ENCODE results near the gene KRT85. TPM values are rescaled to one million over a fixed set of nuclear protein-coding genes. Genes with fewer than 3 reads are reported as not detected.
"Not testable (repeated sequence)": the region's sequence is repeated elsewhere in the genome, so short reads cannot be mapped to it uniquely, and the experiment has no call there.

The KRT85 gene
- not detected in 2 replicates for total RNA-seq (2014; rRNA removed; shearing (Covaris generic))
- not detected in 2 replicates for polyA plus RNA-seq (2014; cell fraction: nucleus; rRNA removed)

DNA sequence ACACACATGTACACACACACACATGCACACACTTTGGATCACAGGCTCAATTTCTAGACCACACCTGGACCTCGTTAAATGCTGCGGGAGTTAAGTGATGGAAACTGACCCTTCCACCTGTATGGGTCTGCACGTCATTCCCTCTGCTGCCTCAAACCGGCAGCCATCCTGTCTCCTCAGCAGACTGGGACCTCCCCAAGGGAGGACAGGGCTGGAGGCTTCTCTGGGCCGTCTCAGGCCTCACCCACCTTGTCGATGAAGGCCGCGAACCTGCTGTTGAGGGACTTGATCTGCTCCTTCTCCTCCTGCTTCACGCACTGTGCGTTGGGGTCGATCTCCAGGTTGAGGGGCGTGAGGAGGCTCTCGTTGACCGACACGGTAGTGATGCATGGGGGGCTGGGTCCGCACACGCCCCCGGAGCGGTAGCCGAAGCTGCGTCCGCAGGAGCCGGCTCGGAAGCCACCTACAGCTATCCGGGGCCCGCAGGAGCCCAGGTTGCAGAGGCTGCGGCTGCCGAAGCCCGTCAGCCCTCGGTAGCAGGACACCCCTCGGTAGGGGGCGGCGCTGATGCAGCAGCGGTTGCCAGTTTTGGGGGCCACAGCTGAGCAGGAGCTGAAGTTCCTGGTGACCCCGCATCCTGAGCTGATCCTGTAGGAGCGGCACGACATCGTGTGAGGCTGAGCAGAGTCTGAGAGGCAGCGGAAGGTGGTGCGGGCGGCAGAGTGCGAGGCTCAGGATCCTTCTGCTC is at the start of gene KRT85:
Gene KRT85 (minus strand): TSS at position 744 of the 748 bp plus-strand sequence. CDS start 76 bp downstream, at position 668.
- no peak for DNase-seq (ENCODE audit: extremely low read depth, low read depth)

DNA sequence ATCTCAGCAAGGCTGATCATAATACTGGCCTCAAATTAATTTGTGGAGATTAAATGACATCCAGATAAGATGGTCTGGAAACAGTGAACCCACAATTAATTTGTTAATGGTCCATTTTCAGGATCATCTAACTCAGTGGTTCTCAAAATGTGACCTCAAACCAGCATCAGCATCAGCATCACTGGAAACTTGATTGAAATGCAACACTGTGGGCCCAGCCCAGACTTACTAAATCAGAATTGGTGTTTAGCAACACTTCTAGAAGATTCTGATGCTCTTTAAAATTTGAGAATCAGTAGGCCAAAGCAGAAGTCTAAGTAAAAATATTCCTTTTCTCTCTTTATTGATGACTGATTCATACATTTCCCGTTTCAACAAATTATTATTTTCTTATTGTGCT is 49.5 kb upstream of the KRT85 start:
- no peak for DNase-seq (ENCODE audit: extremely low read depth, low read depth)

DNA sequence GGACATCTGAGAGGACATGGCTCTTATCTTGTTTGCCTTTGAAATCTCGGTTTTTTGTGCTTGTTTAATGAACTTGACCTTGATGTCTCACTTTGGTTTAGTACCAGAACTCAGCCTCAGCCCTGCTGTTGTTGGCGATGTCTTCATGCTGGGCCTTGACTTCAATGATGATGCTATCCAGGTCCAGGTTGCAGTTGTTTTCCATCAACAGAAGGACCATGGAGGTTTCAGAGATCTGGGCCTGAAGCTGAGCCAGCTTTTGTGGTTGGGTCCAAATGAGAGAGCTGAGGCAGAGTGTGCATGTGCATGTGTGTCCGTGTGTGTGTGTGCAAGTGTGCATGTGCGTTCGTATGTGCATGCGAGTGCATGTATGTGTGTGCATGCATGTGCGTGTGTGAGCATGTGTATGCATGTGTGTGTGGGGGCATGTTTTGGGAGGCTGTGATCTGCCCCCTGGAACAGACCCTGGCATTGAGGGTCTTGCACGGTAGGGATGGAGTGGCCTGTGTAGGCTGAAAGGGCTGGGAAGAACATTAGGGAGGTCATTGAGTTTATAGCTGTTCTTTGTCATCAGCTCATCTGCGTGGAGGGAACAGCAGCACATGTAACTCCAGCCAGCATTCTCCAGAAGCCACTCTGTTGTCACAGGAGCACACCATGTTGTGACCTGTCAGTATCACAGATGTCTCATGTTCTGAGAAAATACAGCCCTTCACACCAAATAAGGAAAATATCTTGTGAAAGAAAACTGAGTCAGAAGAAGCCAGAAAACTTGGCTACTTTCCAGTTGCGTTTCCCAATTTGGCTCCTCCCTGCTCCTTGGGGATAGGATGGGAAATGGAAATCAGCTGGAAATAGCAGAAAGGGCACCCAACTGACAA is 48.8 kb upstream of the KRT85 start:
- peak; percentile 21 for DNase-seq (ENCODE audit: extremely low read depth, low read depth)

DNA sequence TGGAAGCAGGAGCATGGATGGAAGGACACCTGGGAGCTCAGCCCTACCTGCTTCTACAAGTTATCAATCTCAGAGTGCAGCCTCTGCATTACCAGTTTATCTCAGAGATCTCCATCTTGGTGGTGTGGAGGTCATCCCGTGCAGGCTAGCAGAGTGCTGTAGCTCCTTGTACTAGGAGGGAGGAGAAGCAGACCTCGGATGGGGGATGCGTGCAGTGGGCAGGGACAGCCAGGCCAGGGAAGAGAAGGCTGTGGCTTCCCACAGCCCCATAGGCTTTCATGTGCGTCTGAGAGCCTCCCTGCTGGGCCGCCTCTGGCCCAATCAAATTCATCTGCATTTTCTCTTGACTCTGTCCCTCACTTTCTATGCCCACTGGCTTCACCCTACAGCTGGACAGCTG is 47.7 kb upstream of the KRT85 start:
- DNase-seq (ENCODE audit: extremely low read depth, low read depth): no peak

DNA sequence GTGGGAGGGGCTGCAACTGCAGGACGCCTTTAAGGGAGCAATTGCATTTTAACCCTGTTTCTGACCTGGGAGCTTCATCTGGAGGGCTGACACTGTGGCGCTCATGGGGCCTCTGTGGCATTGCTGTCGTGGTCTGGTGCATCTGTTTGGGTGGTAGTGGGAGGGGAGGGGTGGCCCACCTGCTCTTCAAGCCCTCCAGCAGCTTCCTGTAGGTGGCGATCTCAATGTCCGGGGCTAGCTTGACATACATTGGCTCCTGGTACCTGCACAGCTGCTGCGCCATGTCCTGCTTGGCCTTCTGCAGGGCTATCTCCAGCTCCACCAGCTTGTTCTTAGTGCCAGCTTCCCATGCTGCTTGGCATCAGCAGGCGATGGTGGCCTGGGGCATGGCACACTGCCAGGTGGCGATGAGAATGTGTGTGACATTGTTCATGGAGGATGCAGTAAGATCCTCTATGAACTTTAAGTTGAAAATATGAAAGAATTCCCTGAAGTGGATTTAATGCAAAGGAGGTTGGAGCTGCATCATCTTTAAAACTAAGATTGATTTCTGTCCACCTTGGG is 46.6 kb upstream of the KRT85 start:
- DNase-seq (ENCODE audit: extremely low read depth, low read depth): no peak

DNA sequence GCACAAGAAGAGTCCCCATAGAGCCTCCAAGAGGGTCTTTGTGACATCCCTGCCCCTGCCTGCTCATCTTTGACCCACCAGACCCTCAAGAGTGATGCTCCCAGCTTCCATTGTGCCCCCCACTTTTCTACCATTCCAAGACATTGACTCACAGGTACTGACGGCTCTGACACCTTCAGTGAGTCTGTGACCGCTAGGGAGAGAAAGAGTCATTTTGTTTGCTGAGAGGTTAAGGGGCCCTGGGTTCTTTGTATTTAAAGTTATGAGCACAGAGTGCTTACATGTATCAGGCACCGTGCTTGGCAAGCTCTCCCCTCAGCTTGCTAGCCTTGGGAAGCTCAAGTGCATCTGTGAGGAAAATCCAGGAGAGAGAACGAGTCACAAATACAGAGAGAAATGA is 45.9 kb upstream of the KRT85 start:
- DNase-seq (ENCODE audit: extremely low read depth, low read depth): no peak

DNA sequence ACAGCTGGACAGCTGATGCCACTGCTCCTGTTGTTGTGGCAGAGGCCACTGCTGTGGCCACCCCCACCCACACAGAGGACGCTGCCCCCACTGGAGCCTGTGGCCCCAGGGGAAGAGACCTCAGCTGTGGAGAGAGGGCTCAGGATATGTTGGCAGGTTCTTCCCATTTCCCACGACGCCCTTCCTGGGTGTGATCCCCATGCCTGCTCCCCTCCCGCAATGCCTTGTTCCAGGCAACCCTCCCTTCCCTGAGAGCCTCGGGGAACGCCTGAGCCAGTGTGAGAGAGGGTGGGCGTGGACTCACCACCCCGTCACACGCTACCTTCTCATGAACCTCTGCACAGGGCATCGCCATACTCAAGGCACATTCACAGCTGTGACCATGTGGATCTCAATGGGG is 44.5 kb upstream of the KRT85 start:
- DNase-seq (ENCODE audit: extremely low read depth, low read depth): no peak

DNA sequence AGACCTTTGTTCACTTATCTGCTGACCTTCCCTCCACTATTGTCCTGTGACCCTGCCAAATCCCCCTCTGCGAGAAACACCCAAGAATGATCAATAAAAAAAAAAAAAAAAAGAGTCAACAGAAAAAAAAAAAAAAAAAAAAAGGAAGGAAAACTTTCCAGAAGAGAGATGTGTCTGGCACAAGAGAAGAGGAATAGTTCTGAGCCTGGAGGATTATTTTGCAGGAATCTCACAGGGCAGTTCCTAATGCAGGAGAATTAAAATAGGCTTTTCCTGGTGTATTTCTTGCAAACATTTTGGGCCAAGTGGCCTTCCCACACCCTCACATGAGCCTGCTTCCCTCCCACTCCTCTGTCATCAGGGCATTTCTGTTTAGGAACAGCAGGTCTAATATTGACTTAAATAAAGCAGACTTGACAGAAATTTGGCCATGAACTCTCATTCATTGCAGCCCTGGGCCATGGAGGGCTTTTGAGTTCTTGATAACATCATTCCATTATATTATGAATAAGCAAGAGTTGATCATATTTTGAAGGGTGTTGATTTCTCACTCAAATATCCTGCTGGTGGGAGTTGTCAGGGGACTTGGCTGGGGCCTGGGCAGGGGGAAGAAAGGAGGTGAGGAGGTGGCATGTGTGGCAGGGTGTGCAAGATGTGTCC is 43.4 kb upstream of the KRT85 start:
- not testable (repeated sequence) for DNase-seq (ENCODE audit: extremely low read depth, low read depth)

DNA sequence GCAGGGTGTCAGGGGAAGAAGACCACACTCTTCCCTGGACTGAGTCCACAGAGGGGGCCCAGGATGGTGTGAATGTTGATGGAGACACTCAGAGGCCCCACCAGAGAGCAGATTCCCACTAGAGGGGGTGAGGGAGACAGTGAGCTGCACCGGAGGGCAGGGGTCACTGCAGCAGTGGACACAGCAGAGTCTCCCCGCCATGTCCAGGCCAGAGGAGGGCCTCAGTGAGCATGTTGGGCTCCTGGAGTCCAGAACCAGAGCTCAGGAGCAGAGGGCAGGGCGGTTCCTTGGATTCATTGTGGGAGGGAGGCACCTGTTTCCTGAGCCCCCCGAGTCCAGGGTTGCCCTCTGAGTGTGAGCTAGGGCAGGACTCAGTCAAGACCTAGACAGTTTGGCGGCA is 40.6 kb upstream of the KRT85 start:
- DNase-seq (ENCODE audit: extremely low read depth, low read depth): no peak

DNA sequence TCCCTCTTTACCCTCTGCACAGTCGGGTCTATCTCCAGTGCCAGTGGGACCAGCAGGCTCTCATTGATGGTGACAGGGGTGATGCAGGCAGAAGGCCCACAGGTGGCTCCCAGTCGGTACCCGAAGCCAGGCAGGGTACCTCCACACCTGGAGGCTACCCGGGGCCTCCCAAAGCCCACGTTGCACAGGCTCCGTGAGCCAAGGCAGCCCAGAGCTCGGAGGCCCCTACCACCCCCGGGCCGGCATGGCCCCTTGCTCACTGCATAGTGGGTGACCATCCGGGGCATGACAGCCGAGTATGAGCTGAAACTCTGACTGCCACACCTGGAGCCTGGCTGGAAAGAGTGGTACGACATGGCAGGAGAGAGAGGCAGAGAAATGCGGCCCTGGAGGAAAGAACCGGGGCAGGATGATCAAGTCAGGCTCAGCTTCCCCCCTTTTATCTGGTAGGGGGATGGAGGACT is 38.7 kb upstream of the KRT85 start, which contains the start of gene KRT82:
Gene KRT82 (minus strand): TSS at position 414 of the 464 bp plus-strand sequence. CDS start 58 bp downstream, at position 356.
- DNase-seq (ENCODE audit: extremely low read depth, low read depth): no peak

DNA sequence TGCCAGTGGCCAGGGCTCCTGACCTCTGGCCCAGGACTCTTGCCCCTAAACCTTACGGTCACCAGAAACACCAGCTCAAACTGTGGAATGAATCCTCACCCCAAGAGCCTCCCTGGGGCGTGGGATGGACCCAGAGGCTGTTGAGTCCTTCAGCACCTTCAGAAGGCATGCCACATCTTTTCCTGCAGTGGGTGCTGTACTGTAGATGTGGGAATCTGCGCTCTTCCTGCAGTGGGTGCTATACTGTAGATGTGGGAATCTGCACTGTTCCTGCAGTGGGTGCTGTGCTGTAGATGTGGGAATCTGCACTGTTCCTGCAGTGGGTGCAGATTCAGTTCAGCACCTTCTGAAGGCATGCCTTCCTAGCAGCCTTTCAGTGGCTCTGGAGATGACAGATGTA is 37.7 kb upstream of the KRT85 start:
- no peak for DNase-seq (ENCODE audit: extremely low read depth, low read depth)

DNA sequence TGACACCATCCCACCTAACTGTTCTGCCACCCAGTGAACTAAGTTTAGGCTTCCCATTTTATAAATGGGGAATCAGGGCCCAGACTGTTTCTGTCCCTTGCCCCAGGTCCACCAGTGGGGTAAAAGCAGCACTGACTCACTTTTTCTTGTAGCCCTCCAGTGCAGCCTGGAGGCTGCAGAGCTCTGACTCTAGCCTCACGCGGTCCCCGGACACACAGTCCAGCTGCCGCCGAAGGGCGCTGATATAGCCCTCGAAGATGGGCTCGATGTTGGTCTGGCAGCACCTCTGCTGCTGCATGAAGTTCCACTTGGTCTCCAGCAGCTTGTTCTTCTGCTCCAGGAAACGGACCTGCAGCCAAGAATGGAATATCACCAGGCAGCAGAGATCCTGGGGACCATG is 36.3 kb upstream of the KRT85 start:
- no peak for DNase-seq (ENCODE audit: extremely low read depth, low read depth)

DNA sequence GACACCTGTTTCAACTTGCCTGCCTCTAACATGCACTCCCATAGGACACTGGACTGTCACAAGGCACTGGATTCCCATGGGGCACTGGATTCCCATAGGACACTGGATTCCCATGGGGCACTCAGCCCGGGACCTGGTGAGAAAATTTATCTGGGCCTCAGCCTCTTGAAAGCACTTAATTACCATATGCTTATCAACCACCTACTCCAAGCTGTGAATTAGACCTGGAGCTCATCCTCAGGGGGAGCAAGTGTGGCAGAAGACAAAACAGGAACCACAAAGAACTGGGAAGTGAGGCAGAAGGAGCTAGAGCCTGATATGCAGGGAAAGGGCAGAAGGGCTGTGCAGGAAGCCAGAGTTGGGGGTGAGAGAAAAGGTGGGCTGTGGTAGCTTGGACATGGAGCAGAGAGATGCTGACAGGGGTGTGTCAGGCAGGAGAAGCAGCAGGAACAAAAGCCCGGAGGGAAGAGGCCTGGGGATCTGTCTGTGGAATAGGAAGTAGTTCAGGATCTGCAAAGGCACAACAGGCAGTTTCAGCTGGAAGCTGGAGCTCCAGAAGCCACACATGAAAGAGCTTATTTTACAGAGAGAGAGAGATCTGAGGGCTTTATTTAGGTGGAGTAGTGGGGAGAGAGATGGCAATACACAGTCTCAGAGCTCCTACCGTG is 35.7 kb upstream of the KRT85 start:
- no peak for DNase-seq (ENCODE audit: extremely low read depth, low read depth)

DNA sequence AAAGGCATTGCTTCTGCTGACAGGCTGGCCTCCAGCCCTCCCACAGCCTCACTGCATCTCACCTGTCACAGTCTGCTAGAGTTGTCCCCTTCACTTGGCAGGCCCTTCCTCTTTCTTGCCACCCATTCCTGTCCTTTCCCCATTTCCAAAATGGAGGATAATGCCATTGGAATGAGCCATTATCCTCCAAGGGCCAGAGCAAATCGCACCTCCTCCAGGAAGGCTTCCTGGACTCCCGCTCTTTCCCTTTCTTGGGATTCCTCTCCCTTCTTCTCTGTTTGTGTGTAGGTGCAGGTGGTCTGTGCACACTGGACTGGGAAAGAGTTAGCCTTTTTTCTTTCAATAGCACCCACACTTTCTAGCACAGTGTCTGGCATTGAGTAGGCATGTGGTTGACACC is 35.1 kb upstream of the KRT85 start:
- no peak for DNase-seq (ENCODE audit: extremely low read depth, low read depth)

DNA sequence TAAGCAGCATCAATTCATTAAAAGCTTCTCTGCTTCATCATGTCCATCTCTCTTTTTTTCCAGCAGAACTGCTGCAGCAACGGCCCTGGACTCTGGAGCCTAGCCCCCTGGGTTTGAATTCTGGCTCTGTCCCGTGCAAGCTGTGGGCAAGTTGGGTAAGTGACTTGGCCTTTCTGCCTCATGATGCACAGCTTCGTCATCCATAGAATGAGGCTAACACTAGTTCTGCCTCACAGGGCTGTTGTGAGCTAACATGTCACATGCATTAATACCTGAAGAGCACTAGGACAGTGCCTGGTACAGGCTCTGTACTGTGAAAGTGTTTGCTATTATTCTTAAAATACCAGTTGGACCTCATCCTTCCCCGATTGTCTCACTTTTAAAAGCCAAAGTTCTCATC is 34.6 kb upstream of the KRT85 start:
- DNase-seq (ENCODE audit: extremely low read depth, low read depth): no peak

DNA sequence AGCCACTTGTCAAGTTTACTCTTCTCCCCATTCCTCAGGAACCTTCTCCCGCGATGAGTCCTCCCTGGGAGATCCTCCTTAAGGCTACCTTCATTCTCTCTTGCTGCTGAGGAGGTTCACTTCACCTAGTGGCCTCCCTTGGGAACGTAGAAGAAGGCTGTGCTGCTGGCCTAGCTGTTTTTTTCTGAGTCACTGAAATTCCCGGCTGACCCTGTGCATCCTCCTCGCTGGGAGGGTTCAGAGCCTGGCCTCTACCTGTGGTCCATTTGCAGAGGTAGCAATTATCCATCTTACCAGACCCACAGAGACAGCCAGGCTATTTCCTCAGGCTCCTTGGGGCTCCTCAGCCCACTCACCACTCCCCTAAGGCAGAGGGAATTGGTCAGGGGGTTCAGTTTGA is 34.2 kb upstream of the KRT85 start:
- no peak for DNase-seq (ENCODE audit: extremely low read depth, low read depth)

DNA sequence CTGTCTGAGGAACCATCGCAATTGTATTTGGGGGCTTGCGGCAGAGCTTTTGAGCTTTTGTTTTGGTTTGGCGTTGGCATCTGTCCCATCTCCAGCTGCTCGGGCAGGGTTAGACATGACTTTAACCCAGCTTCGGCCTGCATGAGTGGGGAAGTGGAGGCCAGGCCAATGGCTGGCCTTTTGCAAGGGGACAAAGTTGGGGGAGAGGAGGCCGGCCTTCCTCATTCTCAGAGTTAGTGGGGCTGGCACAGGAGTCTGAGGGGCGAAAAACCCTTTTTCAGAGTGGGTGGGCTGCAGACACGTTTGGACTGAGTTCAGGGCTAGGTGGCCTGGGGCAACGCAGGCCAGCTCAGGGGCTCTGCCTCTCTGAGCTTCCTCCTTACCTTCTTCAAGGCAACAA is 33.6 kb upstream of the KRT85 start:
- DNase-seq (ENCODE audit: extremely low read depth, low read depth): no peak

DNA sequence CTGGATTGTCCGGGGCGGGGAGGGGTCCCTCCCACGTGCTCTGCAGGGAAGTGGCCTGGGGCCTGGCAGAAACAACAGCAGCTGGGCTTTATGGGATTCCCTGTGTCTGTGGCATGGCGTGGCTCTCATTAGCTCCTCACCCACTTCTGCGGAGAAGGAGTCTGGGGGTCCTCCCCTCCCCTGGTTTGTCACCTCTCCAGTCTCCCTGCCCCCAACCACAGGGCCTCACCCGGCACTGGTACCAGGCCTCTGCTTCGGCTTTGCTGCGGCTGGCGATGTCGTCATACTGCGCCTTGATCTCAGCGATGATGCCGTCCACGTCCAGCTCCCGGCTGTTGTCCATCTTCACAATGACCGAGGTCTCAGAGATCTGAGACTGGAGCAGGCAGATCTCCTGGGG is 32.5 kb upstream of the KRT85 start:
- no peak for DNase-seq (ENCODE audit: extremely low read depth, low read depth)

DNA sequence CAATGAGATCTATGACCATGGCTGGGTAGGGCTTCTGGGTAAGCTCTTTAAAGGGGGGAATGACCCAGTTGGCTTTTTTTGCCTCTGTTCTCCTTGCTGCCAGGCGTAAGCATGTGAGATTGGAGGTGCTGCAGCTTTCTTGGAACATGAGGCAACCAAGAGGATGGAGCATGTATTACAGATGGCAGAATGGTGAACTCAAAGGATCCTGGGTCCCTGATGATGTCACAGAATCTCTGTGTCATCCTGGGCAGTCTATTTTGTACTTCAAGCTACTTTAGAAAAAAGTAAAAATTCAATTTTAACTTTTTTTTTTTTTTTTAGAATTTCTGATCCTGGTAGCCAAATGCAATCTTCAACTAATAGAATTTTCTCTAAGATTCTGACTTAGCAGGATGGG is 30.9 kb upstream of the KRT85 start:
- no peak for DNase-seq (ENCODE audit: extremely low read depth, low read depth)

DNA sequence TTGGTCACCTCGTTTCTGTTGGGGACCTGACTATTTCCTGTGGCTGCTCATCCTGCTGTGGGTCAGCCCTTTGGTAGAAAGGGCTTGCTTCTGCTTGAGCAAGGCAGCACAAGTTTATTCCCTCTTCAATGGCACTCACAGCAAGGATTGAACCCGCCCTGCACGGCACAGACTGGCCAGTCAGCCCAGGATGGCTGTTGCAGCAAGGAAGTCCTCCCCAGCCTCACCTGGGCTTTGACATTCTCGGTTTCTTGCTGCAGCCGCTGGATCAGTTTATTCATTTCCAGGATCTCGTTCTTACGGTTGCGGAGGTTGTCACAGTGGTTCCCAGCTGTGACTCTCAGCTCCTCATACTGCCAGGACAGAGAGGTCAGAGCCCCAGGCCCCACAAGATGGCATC is 29.4 kb upstream of the KRT85 start:
- DNase-seq (ENCODE audit: extremely low read depth, low read depth): no peak

Measured in NCI-H460 (cell line).